Measurements from ENCODE around the gene MED19.
"Not testable (repeated sequence)": the region's sequence is repeated elsewhere in the genome, so short reads cannot be mapped to it uniquely, and the experiment has no call there.

The MED19 gene, protein sequence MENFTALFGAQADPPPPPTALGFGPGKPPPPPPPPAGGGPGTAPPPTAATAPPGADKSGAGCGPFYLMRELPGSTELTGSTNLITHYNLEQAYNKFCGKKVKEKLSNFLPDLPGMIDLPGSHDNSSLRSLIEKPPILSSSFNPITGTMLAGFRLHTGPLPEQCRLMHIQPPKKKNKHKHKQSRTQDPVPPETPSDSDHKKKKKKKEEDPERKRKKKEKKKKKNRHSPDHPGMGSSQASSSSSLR

DNA sequence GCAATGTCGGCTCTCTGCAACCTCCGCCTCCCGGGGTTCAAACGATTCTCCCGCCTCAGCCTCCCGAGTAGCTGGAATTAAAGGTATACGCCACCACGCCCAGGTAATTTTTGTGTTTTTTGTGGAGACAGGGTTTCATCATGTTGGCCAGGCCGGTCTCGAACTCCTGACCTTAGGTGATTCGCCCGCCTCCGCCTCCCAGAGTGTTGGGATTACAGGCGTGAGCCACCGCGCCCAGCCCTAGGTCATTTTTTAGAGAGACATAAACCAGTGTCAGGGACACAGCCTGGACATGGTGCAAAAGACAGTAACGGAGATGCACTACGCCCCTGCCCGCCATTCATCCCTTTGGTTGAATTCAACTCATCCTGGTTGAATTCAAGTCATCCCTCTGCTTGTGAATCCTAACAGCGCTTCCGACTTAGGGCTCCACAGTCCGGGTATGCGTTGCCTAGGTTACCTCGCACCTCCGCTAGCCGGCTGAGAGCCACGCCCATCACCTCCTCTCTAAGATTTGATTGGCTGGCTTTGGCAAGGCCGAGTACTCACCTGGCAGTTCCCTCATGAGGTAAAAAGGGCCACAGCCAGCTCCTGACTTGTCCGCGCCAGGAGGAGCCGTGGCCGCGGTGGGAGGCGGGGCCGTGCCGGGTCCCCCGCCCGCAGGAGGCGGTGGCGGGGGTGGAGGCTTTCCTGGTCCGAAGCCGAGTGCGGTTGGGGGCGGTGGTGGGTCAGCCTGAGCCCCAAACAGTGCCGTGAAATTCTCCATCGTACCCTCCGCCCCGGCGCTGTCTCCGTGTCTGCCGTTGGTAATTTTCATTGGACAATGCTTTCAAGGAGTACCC lies at the start of gene MED19:
Gene MED19, minus strand, starts transcription at position 802 of the 842 bp plus-strand sequence. Its CDS starts 36 bp downstream, at position 766.
- DNase-seq (ENCODE audit: low spot score), result peak; percentile 58

- DNase-seq (ENCODE audit: low spot score), result no peak
Measured at GRCh38 chr11:57758174-57758573, 46.2 kb upstream of the MED19 start.

DNA sequence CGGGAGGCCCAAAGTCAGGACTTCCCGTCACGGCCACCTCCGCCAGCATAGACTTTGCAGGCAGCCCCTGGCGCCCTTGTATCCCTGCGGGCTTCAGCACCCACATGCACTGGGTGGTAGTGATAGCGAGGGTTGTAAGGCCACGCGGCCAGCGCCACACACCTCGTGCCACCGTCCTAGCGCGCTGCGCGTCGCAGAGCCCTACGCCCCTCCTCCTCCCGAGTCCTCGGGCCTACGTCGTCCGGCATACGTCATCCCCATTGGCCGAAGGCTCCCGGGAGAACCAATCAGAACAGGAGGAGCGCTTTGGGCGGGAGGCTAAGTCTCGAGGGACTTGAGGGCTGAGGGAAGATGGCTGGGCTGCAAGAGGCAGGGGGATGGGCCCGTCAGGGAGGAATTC lies 40.9 kb upstream of the MED19 start:
- no peak for DNase-seq (ENCODE audit: low spot score)

- peak; percentile 60 for DNase-seq (ENCODE audit: low spot score)
Measured at GRCh38 chr11:57751676-57752253, 39.8 kb upstream of the MED19 start, which contains the start of gene BTBD18. Gene BTBD18, minus strand, starts transcription at chr11:57751819. Its CDS starts 631 bp downstream, at chr11:57751188.

GRCh38 chr11:57751176-57751575 lies 39.2 kb upstream of the MED19 start:
- DNase-seq (ENCODE audit: low spot score), result no peak

DNA sequence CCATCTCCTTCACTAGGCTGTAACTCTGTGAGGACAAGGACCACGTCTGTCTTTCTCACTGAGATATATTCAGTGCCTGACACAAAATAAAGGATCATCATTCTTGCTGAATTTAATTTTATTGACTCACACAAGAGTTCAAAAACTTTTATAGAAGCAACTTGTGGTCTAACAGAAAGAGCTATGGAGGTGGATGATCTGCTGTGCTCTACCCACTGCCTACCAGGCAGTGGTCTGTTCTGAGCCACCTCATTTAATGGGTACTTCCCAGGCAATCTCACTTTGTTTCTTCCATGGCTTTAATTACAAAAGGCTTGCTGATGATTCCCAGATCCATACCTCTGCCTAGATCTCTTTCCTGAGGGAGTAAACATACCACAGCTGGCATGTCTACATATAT lies 34.9 kb upstream of the MED19 start:
- DNase-seq (ENCODE audit: low spot score), result no peak

GRCh38 chr11:57745206-57745605 lies 33.2 kb upstream of the MED19 start:
- DNase-seq (ENCODE audit: low spot score), result no peak

- no peak for DNase-seq (ENCODE audit: low spot score)
Measured at GRCh38 chr11:57744357-57744756, 32.3 kb upstream of the MED19 start.

- DNase-seq (ENCODE audit: low spot score), result no peak
Measured at GRCh38 chr11:57742087-57742452, 30.1 kb upstream of the MED19 start.

- DNase-seq (ENCODE audit: low spot score), result peak; percentile 97
Measured at GRCh38 chr11:57741132-57742086, 29.4 kb upstream of the MED19 start, which contains the start of gene SELENOH. Gene SELENOH, plus strand, starts transcription at chr11:57741491. Its CDS starts 105 bp downstream, at chr11:57741596.

GRCh38 chr11:57735619-57736298 lies 23.7 kb upstream of the MED19 start:
- DNase-seq (ENCODE audit: low spot score), result no peak

- DNase-seq (ENCODE audit: low spot score), result no peak
Measured at GRCh38 chr11:57732661-57733060, 20.6 kb upstream of the MED19 start.

DNA sequence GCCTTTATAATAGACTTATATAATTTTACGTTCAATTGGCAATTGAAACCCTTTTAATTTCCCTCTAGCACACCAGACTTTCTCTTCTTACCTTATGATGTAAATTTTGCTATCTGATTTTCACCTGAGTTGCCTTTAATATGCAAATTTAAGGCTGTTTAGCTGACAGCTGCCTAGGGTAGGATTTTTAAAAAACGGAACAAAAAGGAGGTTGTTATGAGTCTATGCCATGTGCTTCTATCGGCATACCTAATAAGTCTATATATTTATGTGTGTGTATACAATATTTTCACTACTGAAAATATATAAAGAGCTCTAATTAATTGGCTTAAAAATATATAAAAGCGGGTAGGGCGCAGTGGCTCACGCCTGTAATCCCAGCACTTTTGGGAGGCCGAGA lies 17.5 kb upstream of the MED19 start:
- no peak for DNase-seq (ENCODE audit: low spot score)

GRCh38 chr11:57728829-57729228 lies 16.8 kb upstream of the MED19 start:
- no peak for DNase-seq (ENCODE audit: low spot score)

DNA sequence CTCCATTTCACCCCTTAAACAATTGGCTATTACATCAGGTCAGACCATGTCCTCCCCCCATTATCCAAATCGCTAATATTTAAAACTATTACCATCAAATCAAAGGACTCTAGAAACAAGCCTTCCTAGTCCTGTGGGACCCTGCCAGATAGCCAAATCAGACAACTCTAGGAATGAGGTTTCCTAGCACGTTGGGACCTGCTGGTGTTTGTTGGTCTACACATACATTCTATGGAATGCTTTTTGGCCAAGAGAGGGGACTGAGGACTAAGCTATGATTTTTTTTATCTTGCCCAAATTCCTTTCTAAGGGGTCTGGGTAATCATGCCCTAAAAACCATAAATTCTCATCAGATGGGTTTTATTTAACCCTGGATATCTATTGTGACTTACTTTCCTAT lies 15.2 kb upstream of the MED19 start:
- DNase-seq (ENCODE audit: low spot score), result no peak

- not testable (repeated sequence) for DNase-seq (ENCODE audit: low spot score)
Measured at GRCh38 chr11:57716726-57717125, 4.7 kb upstream of the MED19 start.

DNA sequence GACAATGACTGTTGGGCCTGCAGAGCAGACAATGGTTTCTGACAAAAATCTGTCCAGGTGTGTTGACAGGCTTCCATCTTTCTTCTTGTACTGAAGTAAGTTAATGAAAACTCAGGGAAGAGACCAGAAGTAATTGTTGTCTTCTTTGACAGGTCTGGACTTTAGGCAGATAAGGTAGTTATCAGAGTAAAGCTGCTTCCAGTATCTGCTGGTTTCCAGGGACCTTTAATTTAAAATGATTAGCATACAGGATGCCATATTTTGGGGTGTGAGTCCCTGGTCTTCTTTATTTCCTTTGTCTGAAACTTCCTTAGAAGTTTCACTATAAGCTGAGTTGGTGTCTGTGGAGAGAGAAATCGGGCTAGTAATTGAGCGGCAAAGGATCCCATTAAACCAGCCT lies 1.8 kb upstream of the MED19 start:
- DNase-seq (ENCODE audit: low spot score), result no peak

DNA sequence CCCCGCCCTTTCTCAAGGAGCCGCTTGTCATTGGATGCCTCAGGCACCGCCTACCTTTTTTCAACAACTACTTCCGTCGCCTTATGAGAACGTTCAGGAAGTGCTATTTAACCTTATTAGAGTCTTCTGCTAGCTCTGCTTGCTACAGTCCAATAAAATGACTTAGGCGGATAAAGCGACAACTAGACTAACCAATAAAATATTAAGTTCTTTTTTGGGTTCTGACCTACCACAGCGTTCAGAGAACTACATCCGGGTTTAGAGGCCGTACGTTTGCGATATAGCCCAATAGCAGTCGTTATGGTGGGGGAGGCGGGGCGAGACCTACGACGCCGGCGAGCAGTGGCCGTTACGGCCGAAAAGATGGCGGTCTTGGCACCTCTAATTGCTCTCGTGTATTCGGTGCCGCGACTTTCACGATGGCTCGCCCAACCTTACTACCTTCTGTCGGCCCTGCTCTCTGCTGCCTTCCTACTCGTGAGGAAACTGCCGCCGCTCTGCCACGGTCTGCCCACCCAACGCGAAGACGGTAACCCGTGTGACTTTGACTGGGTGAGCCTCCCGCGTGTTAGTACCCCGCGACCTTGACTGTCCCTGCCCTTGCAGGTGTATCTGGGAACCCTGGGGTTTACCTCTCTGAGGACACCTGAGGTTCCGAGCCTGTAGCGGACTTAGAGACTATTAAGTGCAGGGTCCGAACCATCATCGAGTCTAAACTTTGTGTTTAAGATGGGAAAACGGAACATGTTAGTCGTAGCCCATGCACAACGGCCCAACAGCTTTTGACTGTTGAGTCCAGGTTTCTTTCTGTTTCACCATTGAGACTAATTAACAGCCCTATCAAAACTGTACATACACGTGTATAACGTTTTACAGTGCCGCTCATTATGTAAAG lies 488 bp upstream of the MED19 start, which contains the start of gene TMX2:
Gene TMX2, plus strand, starts transcription at position 338 of the 895 bp plus-strand sequence. Its CDS starts 26 bp downstream, at position 364.
- DNase-seq (ENCODE audit: low spot score), result peak; percentile 100

DNA sequence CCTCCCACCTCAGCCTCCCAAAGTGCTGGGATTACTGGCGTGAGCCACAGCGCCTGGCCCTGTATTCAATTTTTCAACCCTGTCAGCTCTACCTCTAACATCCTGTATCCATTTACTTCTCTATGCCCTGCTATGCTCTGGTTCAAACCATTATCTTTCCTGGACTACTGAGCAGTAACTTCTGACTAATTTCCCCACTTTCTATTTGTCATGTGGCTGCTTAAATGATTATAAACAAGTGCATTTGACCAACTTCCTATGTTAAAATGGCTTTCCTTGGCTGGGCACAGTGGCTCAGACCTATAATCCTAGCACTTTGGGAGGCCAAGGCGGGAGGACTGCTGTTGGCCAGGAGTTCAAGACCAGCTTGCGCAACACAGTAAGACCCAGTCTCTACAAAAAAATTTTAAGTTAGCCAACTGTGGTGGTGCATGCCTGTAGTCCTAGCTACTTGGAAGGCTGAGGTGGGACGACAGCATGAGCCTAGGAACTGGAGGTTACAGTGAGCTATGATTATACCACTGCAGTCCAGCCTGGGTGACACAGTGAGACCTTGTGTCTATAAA lies 2.1 kb downstream of the MED19 start:
- DNase-seq (ENCODE audit: low spot score), result no peak

DNA sequence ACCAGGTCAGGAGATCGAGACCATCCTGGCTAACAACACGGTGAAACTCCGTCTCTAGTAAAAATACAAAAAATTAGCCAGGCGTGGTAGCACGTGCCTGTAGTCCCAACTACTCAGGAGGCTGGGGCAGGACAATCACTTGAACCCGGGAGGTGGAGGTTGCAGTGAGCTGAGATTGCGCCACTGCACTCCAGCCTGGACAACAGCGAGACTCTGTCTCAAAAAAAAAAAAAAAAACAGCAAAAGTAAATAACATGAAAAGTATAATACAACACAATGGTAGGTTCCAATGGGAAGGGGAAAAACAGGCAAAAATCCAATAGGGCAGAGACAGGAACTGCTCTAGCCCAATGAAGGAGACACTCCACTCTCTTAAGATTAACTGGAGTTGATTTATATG lies 6.6 kb downstream of the MED19 start:
- DNase-seq (ENCODE audit: low spot score), result not testable (repeated sequence)

Measured in kidney capillary endothelial cell (primary cell).